Activated naive CD8-positive, alpha-beta T cell treated with anti-CD3 and anti-CD28 coated beads, Interleukin-2, amount 50 U/mL, for 16 hours (primary cell): ENCODE results near the gene KMT2C.
A peak's percentile ranks its signal among the peaks of the same experiment; 100 is the strongest.
"Not testable (repeated sequence)": the region's sequence is repeated elsewhere in the genome, so short reads cannot be mapped to it uniquely, and the experiment has no call there.

Experiments used
- DNase-seq: peaks from one replicate; pipeline ENCODE4 v3.0.0-alpha.2; 2020; ENCODE audit warnings: low read depth, low spot score

Gene KMT2C

GRCh38 chr7:152435384-152436110 lies at the start of gene KMT2C:
KMT2C (minus strand) TSS chr7:152436003; CDS start chr7:152435786, 217 bp downstream.
- no peak for DNase-seq

GRCh38 chr7:152481082-152481481 lies 45.3 kb upstream of the KMT2C start:
- DNase-seq = no peak

- DNase-seq = no peak
Measured at GRCh38 chr7:152480664-152481063, 44.9 kb upstream of the KMT2C start.

GRCh38 chr7:152479595-152479994 lies 43.8 kb upstream of the KMT2C start:
- DNase-seq = no peak

GRCh38 chr7:152478140-152478539 lies 42.3 kb upstream of the KMT2C start:
- no peak for DNase-seq

GRCh38 chr7:152477079-152477478 lies 41.3 kb upstream of the KMT2C start:
- no peak for DNase-seq

- no peak for DNase-seq
Measured at GRCh38 chr7:152476551-152476950, 40.7 kb upstream of the KMT2C start.

- not testable (repeated sequence) for DNase-seq
Measured at GRCh38 chr7:152471023-152471620, 35.3 kb upstream of the KMT2C start.

GRCh38 chr7:152470251-152471022 lies 34.6 kb upstream of the KMT2C start:
- DNase-seq = not testable (repeated sequence)

GRCh38 chr7:152469576-152469975 lies 33.8 kb upstream of the KMT2C start:
- DNase-seq = not testable (repeated sequence)

- DNase-seq = no peak
Measured at GRCh38 chr7:152467225-152467624, 31.4 kb upstream of the KMT2C start.

GRCh38 chr7:152465119-152465387 lies 29.2 kb upstream of the KMT2C start:
- DNase-seq = no peak

- DNase-seq = peak; percentile 41
Measured at GRCh38 chr7:152464312-152465118, 28.7 kb upstream of the KMT2C start.

- peak; percentile 100 for DNase-seq
Measured at GRCh38 chr7:152463709-152464311, 28.0 kb upstream of the KMT2C start.

GRCh38 chr7:152462995-152463708 lies 27.3 kb upstream of the KMT2C start:
- DNase-seq = no peak

GRCh38 chr7:152459724-152460251 lies 24.0 kb upstream of the KMT2C start:
- no peak for DNase-seq

GRCh38 chr7:152451356-152451755 lies 15.6 kb upstream of the KMT2C start:
- no peak for DNase-seq

GRCh38 chr7:152445386-152446008 lies 9.7 kb upstream of the KMT2C start:
- DNase-seq = not testable (repeated sequence)

GRCh38 chr7:152443586-152443985 lies 7.8 kb upstream of the KMT2C start:
- no peak for DNase-seq

GRCh38 chr7:152442330-152442835 lies 6.6 kb upstream of the KMT2C start:
- no peak for DNase-seq
